Epithelial cell of esophagus (primary cell): ENCODE results near the gene MYLK4.
A peak's percentile ranks its signal among the peaks of the same experiment; 100 is the strongest.

ENCODE experiments used
- DNase-seq: peaks from one replicate; pipeline ENCODE4 v3.0.0; 2010; ENCODE audit warnings: low read depth
- H3K4me3 ChIP-seq: 2 replicates; pipeline ENCODE4 v1.5.1; 2011; ENCODE audit warnings: mild to moderate bottlenecking, low read length, control low read depth
- CTCF ChIP-seq: IDR thresholded peaks from 2 replicates; pipeline ENCODE4 v1.5.1; 2011; ENCODE audit warnings: low read depth, mild to moderate bottlenecking, low read length, control low read depth, inconsistent platforms; ENCODE audit not compliant: insufficient read depth; ENCODE audit errors: missing control alignments

Gene MYLK4

GRCh38 chr6:2687456-2687855 lies 63.3 kb downstream of the MYLK4 start:
- no peak for TF ChIP-seq CTCF
- H3K4me3 ChIP-seq, result no peak overlapping the region
- DNase-seq, result no peak

GRCh38 chr6:2686515-2686914 lies 64.2 kb downstream of the MYLK4 start:
- no peak for DNase-seq
- no peak for TF ChIP-seq CTCF
- no peak overlapping the region for H3K4me3 ChIP-seq

- no peak overlapping the region for H3K4me3 ChIP-seq
- no peak for TF ChIP-seq CTCF
- no peak for DNase-seq
These were observed 65.7 kb downstream of the MYLK4 start for GRCh38 chr6:2684766-2685754.

GRCh38 chr6:2684103-2684749 lies 66.5 kb downstream of the MYLK4 start:
- peak; percentile 88 for DNase-seq
- no peak overlapping the region for H3K4me3 ChIP-seq
- TF ChIP-seq CTCF, result no peak

GRCh38 chr6:2680264-2680922 lies 70.3 kb downstream of the MYLK4 start:
- TF ChIP-seq CTCF, result no peak
- no peak for DNase-seq
- no peak overlapping the region for H3K4me3 ChIP-seq

- no peak for TF ChIP-seq CTCF
- no peak overlapping the region for H3K4me3 ChIP-seq
- no peak for DNase-seq
These were observed 73.6 kb downstream of the MYLK4 start for GRCh38 chr6:2677080-2677593.
